ENCODE results near the gene TPO.

Gene TPO

DNA sequence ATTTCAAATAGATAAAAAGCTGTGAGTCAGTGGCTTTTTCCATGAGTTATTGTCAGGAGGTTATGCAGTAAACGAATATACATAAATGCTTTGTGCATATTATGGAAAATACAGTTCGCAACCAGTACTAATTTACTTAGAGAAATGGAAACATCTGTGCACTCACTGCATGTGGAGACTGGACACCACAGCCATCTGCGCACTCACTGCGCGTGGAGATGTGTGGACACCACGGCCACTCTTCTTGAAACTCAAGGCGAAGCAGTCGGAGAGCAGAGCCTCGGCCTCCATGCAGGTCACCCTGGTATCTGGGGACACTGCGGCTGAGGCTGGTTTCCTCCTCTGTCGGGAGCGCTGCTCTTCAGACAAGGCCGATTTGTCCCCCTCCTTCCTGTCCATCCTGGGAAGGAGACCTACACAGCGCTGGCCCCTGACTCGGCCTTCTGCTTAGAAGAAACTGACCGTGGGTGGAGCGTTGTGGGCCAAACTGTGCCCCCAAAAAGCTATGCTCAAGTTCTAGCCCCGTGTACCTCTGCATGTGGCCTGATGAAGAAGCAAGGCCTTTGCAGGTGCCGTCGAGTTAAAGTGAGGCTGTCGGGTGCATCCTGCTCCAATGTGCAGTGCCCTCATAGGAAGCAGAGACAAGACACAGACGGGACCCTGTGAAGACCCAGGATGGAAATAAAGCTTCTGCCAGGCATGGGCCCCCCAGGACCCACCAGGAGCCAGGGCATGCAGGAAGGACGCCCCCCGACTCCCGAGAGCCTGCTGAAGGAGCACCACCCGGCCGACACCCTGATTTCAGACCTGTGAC is 88.0 kb downstream of the TPO start:
- Mint-ChIP-seq H3K9me3 (no peaks in the 10 kb centered on the region), H3K36me3 (no peaks in the 10 kb centered on the region), H3K27me3 (no peaks in the 10 kb centered on the region), H3K4me1 (no peaks in the 10 kb centered on the region), H3K4me3 (no peak overlapping the region), H3K27ac (no peak overlapping the region)
- DNase-seq (ENCODE audit: low spot score in 2 of 2) (no peak), ATAC-seq (ENCODE audit: low read depth) (no peak)

DNA sequence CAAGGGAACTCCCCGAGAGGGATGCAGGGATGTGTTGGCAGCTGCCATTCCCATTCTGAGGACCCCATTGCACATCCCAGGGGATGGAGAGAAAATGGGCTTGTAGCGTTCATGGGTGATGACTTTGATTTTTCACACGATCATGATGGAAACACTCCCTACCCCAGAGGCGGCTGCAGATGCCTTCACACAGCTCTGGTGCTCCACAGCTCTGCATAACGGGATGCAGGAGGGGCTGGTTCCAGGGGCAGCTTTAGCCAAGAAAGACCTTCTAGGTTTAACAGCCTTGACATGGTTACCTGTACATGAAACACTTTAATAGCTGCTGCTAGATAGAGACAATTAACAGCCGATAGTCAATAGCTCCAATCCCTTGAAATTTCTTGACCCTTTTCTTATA is 88.7 kb downstream of the TPO start:
- Mint-ChIP-seq H3K9me3 (no peaks in the 10 kb centered on the region), H3K4me1 (no peaks in the 10 kb centered on the region), H3K36me3 (no peaks in the 10 kb centered on the region), H3K27me3 (no peaks in the 10 kb centered on the region), H3K4me3 (no peak overlapping the region), H3K27ac (no peak overlapping the region)
- DNase-seq (ENCODE audit: low spot score in 2 of 2), result no peak
- no peak for ATAC-seq (ENCODE audit: low read depth)

DNA sequence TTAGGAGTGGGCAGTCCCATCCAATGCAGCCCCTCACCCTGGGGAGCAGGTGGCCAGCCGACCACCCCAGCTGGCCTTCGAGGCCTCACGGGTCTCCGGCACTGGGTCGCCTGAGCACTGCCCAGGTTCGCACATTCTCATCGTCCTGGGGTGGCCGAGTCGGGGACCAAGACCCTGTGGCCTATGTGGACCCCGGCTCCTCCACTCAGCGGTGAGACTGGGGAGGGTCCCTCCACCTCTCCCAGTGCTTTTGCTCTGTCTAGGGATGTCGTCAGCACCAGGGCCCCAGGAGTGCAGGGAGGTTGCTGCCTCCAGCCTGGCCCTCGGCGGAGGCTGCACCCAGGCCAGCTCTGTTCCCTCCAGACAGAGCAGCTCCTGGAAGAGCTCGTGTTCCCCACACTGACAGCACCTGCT is 89.6 kb downstream of the TPO start:
- ATAC-seq (ENCODE audit: low read depth), result no peak

DNA sequence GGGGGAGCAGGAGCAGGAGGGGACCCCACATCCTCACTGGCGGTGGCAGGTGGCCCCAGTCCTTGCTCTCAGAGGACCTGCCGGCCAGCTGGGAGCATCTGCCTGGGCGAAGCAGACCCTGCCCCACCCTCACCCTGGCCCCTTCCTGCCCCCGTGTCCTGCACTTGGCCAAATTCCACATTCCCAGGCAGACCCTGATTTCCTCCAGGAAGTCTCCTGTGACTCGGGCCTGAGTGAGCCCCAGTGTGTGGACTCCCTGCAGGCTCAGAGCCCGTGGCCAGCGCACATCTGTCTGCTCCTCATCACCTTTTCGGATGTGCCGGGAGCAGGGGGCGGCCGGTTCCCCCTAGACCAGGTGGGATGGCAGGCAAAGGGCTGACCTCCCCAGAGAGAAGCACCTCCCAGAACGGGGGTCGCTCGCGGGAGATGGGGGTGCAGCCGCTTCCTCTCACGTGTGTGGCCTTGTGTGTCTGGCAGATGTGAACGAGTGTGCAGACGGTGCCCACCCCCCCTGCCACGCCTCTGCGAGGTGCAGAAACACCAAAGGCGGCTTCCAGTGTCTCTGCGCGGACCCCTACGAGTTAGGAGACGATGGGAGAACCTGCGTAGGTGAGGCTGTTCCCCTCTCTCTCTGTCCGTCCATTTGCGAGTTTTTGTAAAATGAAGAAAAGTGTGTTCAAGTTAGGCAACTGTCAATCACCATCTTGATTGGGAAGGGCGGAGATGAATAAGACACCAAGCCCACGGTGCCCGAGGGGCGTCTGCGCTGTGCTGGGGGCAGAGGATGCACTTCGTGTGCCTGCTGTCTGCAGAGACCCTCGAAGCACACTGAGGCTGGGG is 90.4 kb downstream of the TPO start:
- no peaks in the 10 kb centered on the region for H3K36me3 Mint-ChIP-seq
- DNase-seq (ENCODE audit: low spot score in 2 of 2) (no peak), ATAC-seq (ENCODE audit: low read depth) (no peak)
- H3K4me3 Mint-ChIP-seq, result no peak overlapping the region
- H3K27me3 Mint-ChIP-seq, result no peaks in the 10 kb centered on the region
- no peaks in the 10 kb centered on the region for H3K4me1 Mint-ChIP-seq
- H3K27ac Mint-ChIP-seq, result no peak overlapping the region
- H3K9me3 Mint-ChIP-seq, result no peaks in the 10 kb centered on the region

More for the DNA sequence above, 89.6 kb downstream of the TPO start:
- no peak overlapping the region for H3K27ac Mint-ChIP-seq
- H3K9me3 Mint-ChIP-seq, result no peaks in the 10 kb centered on the region
- no peak overlapping the region for H3K4me3 Mint-ChIP-seq
- no peak for DNase-seq (ENCODE audit: low spot score in 2 of 2)
- no peaks in the 10 kb centered on the region for H3K4me1 Mint-ChIP-seq
- no peaks in the 10 kb centered on the region for H3K27me3 Mint-ChIP-seq
- no peaks in the 10 kb centered on the region for H3K36me3 Mint-ChIP-seq

DNA sequence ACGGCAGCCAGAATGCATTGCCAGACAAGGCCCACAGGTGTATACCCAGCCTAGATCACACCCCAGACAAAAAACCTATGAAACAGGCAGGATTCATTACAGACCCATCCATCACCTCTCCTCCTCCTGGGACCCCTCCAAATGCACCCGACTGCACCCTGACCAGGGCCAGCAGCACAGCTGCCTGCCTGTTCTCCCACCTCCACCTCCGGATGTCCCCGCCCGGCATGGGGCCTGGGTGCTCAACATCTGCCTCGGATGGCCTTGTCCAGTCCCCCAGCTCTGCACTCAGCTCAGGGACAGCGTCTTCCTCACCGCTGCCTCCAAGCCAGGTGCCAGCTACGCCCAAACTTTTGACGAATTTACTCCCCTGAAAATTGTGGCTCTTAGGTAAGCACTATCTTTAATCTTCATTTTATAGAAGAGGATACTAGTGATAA is 91.1 kb downstream of the TPO start:
- Mint-ChIP-seq H3K4me1 (no peaks in the 10 kb centered on the region), H3K27me3 (no peaks in the 10 kb centered on the region), H3K4me3 (no peak overlapping the region), H3K27ac (no peak overlapping the region), H3K36me3 (no peaks in the 10 kb centered on the region), H3K9me3 (no peaks in the 10 kb centered on the region)
- ATAC-seq (ENCODE audit: low read depth) (no peak), DNase-seq (ENCODE audit: low spot score in 2 of 2) (no peak)

DNA sequence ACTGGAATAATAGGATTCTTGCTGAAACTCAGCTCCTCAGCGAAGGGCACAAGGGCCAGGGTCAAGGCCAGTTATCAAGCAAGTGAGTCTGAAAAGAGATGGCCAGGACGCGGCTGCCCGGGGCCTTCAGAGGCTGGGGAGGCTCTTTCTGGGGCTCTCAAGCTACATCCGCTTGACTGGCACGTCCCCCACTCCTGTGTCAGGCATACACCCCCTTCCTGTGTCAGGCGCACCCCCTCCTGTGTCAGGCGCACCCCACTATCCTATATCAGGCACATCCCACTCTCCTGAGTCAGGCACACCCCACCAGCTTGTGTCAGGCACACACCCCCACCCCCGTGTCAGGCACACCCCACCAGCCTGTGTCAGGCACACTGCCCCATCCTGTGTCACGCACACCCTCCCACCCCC is 91.8 kb downstream of the TPO start:
- Mint-ChIP-seq H3K4me3 (no peak overlapping the region), H3K9me3 (peaks cover 2% of the 10 kb centered on the region), H3K36me3 (no peaks in the 10 kb centered on the region), H3K4me1 (no peaks in the 10 kb centered on the region), H3K27ac (no peak overlapping the region), H3K27me3 (peaks cover 5% of the 10 kb centered on the region)
- ATAC-seq (ENCODE audit: low read depth) (no peak), DNase-seq (ENCODE audit: low spot score in 2 of 2) (no peak)

DNA sequence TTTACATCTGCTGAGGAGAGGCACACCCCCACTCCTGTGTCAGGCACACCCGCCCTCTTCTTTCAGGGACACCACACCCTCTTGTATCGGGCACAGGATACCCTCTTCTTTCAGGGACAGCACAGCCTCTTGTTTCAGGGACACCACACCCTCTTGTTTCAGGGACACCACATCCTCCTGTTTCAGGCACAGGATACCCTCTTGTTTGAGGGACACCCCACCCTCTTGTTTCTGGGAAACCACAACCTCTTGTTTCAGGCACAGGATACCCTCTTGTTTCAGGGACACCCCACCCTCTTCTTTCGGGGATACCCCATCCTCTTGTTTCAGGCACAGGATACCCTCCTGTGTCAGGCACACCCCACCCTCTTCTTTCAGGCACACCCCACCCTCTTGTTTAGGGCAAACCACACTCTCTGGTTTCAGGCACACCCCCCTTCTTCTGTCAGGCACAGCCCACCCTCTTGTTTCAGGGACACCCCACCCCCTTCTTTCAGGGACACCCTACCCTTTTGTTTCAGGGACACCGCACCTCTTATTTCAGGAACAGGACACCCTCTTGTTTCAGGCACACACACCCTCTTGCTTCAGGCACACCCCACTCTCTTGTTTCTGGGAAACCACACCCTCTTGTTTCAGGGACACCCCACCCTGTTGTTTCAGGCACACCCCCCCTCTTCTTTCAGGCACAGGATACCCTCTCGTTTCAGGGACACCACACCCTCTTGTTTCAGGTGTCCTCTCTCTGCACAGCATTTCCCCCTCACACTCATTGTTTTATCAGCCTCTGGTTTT is 96.2 kb downstream of the TPO start:
- ATAC-seq (ENCODE audit: low read depth) (no peak), DNase-seq (ENCODE audit: low spot score in 2 of 2) (no peak)
- H3K4me3 Mint-ChIP-seq, result no peak overlapping the region
- no peaks in the 10 kb centered on the region for H3K36me3 Mint-ChIP-seq
- H3K27me3 Mint-ChIP-seq, result peaks cover 5% of the 10 kb centered on the region
- H3K4me1 Mint-ChIP-seq, result no peaks in the 10 kb centered on the region
- no peak overlapping the region for H3K27ac Mint-ChIP-seq
- peaks cover 2% of the 10 kb centered on the region for H3K9me3 Mint-ChIP-seq

DNA sequence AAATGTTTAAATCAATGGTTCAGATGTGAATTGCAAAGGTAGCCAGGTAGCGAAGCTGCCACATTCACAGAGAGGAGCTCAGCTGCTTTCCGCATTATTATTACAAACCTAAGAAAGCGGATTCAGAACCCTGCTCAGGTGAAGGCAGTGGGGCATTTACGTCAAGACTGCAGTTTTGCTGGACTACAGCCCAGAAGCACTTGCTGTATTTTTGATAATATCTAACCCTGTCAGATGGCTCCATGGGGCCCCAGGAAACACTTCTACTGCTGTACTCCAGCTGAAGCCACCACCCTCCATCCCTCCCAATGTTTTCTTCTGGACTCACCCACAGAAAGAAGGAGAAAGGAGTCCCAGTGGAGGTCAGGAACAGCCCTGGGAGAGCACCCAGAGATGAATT is 96.9 kb downstream of the TPO start:
- ATAC-seq (ENCODE audit: low read depth) (no peak), DNase-seq (ENCODE audit: low spot score in 2 of 2) (no peak)
- H3K4me1 Mint-ChIP-seq, result no peaks in the 10 kb centered on the region
- no peaks in the 10 kb centered on the region for H3K36me3 Mint-ChIP-seq
- peaks cover 5% of the 10 kb centered on the region for H3K27me3 Mint-ChIP-seq
- peaks cover 2% of the 10 kb centered on the region for H3K9me3 Mint-ChIP-seq
- H3K4me3 Mint-ChIP-seq, result no peak overlapping the region
- no peak overlapping the region for H3K27ac Mint-ChIP-seq

DNA sequence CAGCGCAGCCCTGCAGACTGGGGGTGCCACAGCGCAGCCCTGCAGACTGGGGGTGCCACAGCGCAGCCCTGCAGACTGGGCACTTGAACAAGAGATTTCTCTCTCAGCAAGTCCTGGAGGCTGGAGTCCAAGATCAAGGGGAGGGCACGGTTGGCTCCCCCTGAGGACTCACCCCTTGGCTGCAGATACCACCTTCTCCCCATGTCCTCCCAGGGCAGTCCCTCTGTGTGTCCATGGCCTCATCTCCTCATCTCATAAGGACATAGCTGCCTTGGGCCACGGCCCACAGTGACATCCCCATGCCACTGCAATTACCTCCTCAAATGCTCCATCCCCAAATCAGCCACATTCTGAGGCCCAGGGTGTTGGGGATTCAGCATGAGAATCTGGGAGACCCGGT is 98.2 kb downstream of the TPO start:
- H3K4me3 Mint-ChIP-seq, result no peak overlapping the region
- peaks cover 5% of the 10 kb centered on the region for H3K27me3 Mint-ChIP-seq
- H3K36me3 Mint-ChIP-seq, result no peaks in the 10 kb centered on the region
- DNase-seq (ENCODE audit: low spot score in 2 of 2) (no peak), ATAC-seq (ENCODE audit: low read depth) (no peak)
- peaks cover 2% of the 10 kb centered on the region for H3K9me3 Mint-ChIP-seq
- no peak overlapping the region for H3K27ac Mint-ChIP-seq
- H3K4me1 Mint-ChIP-seq, result no peaks in the 10 kb centered on the region

DNA sequence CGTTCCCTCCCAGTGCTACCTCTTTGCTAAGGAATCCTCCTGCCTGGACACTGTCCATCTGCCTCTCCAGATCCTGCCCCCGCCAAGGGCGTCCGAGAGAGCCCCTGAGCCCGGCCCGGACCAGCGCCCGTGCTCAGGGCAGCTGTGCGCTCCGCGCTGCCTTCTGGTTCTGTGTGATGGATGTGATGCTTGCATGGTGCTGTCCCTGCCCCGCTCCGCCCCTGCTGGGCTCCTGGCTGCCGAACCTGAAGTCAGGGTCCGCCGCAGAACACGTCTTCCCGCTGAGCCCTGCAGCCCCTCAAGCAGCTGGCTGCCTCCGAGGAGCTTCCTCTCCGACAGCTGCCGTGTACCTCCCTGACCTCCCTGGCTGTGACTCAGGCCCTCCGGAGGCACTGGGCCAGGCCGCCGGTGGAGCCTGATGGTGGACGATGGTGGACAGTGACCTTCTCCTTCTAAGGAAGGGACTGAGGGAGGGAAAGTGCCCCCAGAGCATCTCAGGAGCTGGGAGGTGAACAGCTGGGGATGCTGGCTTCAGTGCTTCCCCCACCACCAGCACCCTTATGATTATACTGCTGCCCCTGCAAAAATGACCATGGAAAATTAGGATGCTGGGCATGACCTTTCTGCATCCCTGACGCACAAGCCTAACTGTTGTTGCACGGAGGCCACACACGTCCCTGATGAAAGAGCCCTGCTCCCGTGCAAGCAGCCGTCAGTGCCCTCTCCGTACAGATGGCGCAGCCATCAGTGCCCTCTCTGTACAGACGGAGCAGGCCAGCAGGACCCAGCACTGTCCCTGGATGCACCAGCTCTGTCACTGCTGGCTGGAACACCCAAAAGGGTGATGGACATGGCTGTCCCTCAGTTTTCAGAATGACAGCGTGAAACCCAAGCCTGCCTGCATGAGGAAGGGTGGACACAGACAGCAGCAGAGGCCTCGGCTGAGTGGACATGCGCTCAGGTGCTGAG is 99.3 kb downstream of the TPO start:
- H3K36me3 Mint-ChIP-seq, result no peaks in the 10 kb centered on the region
- no peak overlapping the region for H3K27ac Mint-ChIP-seq
- no peaks in the 10 kb centered on the region for H3K4me1 Mint-ChIP-seq
- peaks cover 5% of the 10 kb centered on the region for H3K27me3 Mint-ChIP-seq
- DNase-seq (ENCODE audit: low spot score in 2 of 2), result no peak
- peaks cover 2% of the 10 kb centered on the region for H3K9me3 Mint-ChIP-seq
- H3K4me3 Mint-ChIP-seq, result no peak overlapping the region
- no peak for ATAC-seq (ENCODE audit: low read depth)

DNA sequence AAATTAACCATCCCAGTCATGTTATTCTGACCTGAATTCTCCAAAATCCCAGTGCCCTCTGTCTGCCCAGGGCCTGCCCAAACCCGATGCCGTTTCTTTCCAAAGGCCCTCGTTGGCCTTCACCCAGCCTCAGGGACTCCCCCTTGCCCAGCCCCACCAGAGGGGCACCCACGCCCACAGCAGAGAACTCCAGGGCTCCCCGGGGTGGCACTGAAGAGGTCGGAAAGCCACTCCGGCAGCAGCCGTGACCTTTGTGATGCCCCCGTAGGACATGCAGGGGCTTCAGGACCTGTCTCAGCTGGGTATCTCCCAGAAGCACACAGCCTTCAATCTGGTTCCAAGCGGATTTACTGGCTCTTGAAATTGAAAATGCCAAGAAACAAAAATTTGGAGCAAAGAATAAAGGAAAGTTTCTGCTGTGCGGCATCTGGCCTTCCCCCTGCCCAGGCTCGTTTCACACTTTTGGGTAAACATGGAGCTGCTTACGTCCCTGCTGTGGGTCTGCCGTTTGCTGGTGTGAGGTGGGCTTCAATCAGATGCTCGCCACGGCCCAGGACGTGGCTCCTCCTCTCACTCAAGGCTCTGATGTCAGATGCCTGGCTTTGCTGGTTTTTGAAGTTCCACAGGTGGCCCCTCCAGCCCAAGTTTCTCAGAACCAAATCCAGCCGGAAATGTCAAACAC is 101.3 kb downstream of the TPO start:
- Mint-ChIP-seq H3K27ac (no peak overlapping the region), H3K4me3 (no peak overlapping the region), H3K27me3 (peaks cover 4% of the 10 kb centered on the region), H3K36me3 (no peaks in the 10 kb centered on the region), H3K4me1 (no peaks in the 10 kb centered on the region), H3K9me3 (peaks cover 2% of the 10 kb centered on the region)
- no peak for ATAC-seq (ENCODE audit: low read depth)
- DNase-seq (ENCODE audit: low spot score in 2 of 2), result no peak

DNA sequence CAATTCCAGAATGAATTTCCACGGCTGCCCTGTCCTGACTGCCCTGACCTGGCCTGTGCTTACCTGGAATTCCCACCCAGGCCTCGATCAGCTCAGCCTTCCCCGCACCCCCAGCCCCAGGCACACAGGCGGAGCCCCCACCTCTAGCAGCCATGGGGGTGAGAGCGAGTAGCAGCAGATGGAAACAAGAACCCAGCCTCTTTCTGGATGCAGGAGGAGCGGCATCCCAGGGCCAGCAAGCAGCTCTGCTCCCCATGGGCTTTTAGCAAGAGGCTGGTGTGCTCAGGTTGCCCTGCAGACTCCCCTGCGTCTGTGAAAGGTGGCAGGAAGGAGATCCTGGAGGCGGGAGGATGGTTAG is 101.8 kb downstream of the TPO start:
- DNase-seq (ENCODE audit: low spot score in 2 of 2) (no peak), ATAC-seq (ENCODE audit: low read depth) (no peak)
- Mint-ChIP-seq H3K9me3 (no peaks in the 10 kb centered on the region), H3K36me3 (no peaks in the 10 kb centered on the region), H3K4me1 (no peaks in the 10 kb centered on the region), H3K27ac (no peak overlapping the region), H3K4me3 (no peak overlapping the region), H3K27me3 (no peaks in the 10 kb centered on the region)

Measured in memory B cell (primary cell).